ENCODE data around the gene ZNF350. TPM values are rescaled to one million over a fixed set of nuclear protein-coding genes. Genes with fewer than 3 reads are reported as not detected.
"Not testable (repeated sequence)": the region's sequence is repeated elsewhere in the genome, so short reads cannot be mapped to it uniquely, and the experiment has no call there.

Gene ZNF350
- total RNA-seq (10 to 100 TPM in 1 of 2 donors, 1 to 10 TPM in 1; 7.8 to 12.5 TPM), polyA plus RNA-seq (ENCODE audit: insufficient read length in 6 of 6) (10 to 100 TPM; 17.5 to 25.8 (median 21.4) TPM)
- long read RNA-seq, donor 1, partial matches to known transcripts = 0 of 5 reads
- long read RNA-seq, donor 1, other reads (novel, unspliced or antisense) = 0 of 5 reads
- long read RNA-seq, donor 2, partial matches to known transcripts = 0 of 2 reads
- long read RNA-seq, donor 2, other reads (novel, unspliced or antisense) = 0 of 2 reads
- long read RNA-seq, donor 3, transcript ZNF350-201 (5 exons, 2,338 nt) = major isoform, 5 of 5 reads
- long read RNA-seq, donor 3, partial matches to known transcripts = 0 of 5 reads
- long read RNA-seq, donor 3, other reads (novel, unspliced or antisense) = 0 of 5 reads
- long read RNA-seq, donor 4, partial matches to known transcripts = 1 of 3 reads
- long read RNA-seq, donor 4, other reads (novel, unspliced or antisense) = 1 of 3 reads
- long read RNA-seq, donor 5, transcript ZNF350-201 (5 exons, 2,338 nt) = major isoform, 5 of 6 reads
- long read RNA-seq, donor 5, partial matches to known transcripts = 0 of 6 reads
- long read RNA-seq, donor 5, other reads (novel, unspliced or antisense) = 0 of 6 reads
- long read RNA-seq, donor 6, partial matches to known transcripts = 0 of 4 reads
- long read RNA-seq, donor 6, other reads (novel, unspliced or antisense) = 0 of 4 reads
- long read RNA-seq, donor 7, partial matches to known transcripts = 0 of 3 reads
- long read RNA-seq, donor 7, other reads (novel, unspliced or antisense) = 0 of 3 reads
- long read RNA-seq, donor 8, partial matches to known transcripts = 0 of 1 reads
- long read RNA-seq, donor 8, other reads (novel, unspliced or antisense) = 0 of 1 reads
- long read RNA-seq, donor 9 = 0 reads
- long read RNA-seq, donor 10, partial matches to known transcripts = 0 of 2 reads
- long read RNA-seq, donor 10, other reads (novel, unspliced or antisense) = 1 of 2 reads
- long read RNA-seq, donor 11 = 0 reads
- long read RNA-seq, donor 12, partial matches to known transcripts = 0 of 2 reads
- long read RNA-seq, donor 12, other reads (novel, unspliced or antisense) = 0 of 2 reads

DNA sequence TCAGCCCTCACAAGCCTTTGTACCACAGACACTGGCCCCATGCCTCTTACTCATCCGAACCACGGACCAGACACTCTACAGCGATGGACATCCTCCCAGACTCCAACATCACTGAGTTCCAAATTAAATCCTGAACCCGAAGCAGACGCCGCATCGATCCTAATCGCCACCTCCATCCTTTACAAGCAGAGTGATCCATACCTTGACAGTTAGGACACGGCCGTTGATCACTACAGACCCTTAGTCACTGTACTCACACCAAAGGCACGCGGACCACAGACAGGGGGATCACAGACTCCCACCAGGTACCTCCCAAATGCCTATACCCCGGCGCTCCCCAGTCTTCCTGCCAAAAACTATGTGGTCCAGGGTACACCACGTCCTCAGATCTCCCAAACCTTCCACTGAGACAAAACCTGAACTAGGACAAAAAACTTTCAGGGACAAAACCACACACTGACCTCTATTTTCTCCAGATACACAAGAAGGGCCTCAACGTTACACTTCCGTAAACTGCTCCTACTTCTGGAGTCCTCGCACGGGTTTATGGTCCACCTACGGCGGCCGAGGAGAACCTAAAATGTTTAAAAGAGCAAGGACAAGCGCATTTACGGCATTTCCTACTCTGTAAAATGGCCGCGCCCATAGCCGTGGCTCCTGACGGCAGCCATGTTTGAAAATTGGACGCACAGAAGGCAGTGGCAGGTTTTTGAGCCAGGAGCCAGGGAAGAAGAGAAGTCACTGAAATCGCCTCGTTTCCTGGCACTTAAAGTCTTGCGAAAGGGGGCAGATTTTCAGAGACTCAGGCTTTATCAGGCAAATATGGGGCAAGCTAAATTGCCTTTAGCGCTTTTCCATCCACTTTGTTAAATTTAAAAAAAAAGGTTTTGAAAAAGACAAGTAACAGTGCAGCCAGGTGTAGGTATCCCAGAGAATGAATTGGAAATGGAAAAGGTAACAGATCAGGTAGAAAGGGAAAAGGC lies at the start of gene ZNF350:
TSS of gene ZNF350 (minus strand) at position 532 of the 983 bp plus-strand sequence. CDS start 12,480 bp downstream, outside the sequence.
- ATAC-seq = peak; percentile 100
- intact Hi-C loops (cut with DNase I) = no loop called here
- Histone ChIP-seq H3K4me3 (peak within 1 kb of the TSS; percentile 77 to 78), H3K36me3 (peaks cover 0 to 28% of the 10 kb centered on the region in 2 donors), H3K27ac (peak within 1 kb of the TSS; percentile 69 to 70), H3K9me3 (peaks cover 0 to 85% of the 10 kb centered on the region in 2 donors), H3K4me1 (peaks cover 7 to 13% of the 10 kb centered on the region in 2 donors), H3K27me3 (no peaks in the 10 kb centered on the region)
- DNase-seq = peak; percentile 91 to 96 (median 94)
- TF ChIP-seq, protein P1, sequence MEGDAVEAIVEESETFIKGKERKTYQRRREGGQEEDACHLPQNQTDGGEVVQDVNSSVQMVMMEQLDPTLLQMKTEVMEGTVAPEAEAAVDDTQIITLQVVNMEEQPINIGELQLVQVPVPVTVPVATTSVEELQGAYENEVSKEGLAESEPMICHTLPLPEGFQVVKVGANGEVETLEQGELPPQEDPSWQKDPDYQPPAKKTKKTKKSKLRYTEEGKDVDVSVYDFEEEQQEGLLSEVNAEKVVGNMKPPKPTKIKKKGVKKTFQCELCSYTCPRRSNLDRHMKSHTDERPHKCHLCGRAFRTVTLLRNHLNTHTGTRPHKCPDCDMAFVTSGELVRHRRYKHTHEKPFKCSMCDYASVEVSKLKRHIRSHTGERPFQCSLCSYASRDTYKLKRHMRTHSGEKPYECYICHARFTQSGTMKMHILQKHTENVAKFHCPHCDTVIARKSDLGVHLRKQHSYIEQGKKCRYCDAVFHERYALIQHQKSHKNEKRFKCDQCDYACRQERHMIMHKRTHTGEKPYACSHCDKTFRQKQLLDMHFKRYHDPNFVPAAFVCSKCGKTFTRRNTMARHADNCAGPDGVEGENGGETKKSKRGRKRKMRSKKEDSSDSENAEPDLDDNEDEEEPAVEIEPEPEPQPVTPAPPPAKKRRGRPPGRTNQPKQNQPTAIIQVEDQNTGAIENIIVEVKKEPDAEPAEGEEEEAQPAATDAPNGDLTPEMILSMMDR (IDR thresholded peaks at IDR 0.05) = no peak

DNA sequence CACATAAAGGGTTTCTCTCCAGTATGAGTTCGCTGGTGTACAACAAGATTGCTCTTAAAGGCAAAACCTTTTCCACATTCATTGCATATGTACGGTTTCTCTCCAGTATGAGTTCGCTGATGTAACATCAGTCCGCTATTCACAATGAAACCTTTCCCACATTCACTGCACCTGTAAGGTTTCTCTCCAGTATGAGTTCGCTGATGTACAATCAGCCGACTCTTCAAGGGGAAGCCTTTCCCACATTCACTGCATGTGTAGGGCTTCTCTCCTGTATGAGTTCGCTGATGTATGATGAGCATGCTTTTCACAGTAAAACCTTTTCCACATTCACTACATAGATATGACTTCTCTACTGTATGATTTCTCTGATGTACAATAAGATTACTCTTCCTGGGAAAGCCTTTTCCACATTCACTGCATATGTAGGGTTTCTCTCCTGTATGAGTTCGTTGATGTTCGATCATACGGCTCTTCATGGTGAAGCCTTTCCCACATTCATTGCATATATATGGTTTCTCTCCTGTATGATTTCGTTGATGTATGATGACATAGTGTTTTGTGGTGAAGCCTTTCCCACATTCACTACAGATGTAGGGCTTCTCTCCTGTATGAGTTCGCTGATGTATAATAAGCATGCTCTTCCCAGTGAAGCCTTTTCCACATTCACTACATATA lies 47.5 kb upstream of the ZNF350 start:
- Histone ChIP-seq H3K27me3 (no peaks in the 10 kb centered on the region), H3K9me3 (peaks cover 16 to 96% of the 10 kb centered on the region in 2 donors), H3K4me1 (no peaks in the 10 kb centered on the region), H3K36me3 (peaks cover 14 to 68% of the 10 kb centered on the region in 2 donors), H3K4me3 (no peak overlapping the region), H3K27ac (no peak overlapping the region)
- intact Hi-C loops (cut with DNase I) = no loop called here
- TF ChIP-seq, protein P1 (IDR thresholded peaks at IDR 0.05) = no peak
- no peak for ATAC-seq
- no peak for DNase-seq

DNA sequence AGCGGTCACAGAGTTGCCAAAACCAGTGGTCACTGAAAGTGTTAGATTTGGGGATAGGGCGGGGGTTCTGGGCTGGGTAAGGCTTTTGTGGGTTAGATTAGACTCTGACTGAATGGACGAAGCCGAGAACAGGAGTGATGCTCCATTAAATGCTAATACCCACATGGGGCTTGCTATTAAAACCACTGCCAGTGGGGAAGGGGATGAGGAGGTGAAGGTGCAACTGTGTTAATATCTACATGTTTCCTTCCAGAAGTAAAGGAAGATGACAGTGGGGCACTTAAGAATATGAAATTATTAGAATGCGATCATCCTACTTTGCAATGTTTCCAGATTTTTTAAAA lies 42.1 kb upstream of the ZNF350 start:
- peak; percentile 38 for ATAC-seq
- peak overlapping the region; percentile 93 to 95 for H3K27ac ChIP-seq
- no peak for DNase-seq
- H3K4me3 ChIP-seq = peak overlapping the region; percentile 49 to 76
- no peaks in the 10 kb centered on the region for H3K27me3 ChIP-seq
- H3K36me3 ChIP-seq = peaks cover 0 to 43% of the 10 kb centered on the region in 2 donors
- H3K4me1 ChIP-seq = peaks cover 0 to 8% of the 10 kb centered on the region in 2 donors
- intact Hi-C loops (cut with DNase I) = no loop called here
- peaks cover 1 to 73% of the 10 kb centered on the region in 2 donors for H3K9me3 ChIP-seq
- TF ChIP-seq, protein P1 (IDR thresholded peaks at IDR 0.05) = no peak

DNA sequence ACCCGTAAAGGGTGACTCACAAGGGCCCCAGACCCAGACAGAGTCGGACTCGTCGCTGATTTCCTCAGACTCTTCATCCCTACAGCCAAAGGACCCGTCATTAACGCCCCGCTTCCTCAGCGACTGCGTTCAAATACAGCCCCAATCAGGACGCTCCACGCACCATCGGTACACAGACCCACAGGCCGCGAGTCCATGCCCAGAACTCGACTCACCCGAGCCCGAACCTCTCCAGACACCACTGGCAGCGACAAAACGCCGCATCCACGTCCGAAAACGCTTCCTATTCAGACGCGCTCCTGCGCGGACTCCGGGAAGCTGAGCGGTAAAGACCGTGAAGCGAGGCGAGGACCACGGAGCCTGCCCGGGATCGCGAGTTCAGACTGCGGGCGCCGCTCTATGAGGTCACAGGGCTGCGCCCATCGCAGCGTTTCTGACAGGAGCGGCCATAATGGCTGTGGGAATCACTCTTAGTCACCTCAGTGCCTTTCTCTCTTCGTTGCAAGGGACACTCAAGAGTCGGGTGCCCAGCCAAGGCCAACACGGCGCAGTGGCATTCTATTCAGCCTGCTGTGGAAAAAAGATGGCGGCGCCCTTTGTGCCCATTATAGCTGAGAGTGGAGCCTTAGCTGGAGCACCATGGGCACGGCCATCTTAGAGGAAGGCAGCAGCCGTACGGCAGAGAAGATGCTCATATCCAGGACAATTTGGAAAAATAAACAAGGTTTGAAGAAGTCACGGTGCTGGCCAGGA lies 41.6 kb upstream of the ZNF350 start, which contains the start of gene ZNF614:
TSS of gene ZNF614 (minus strand) at position 353 of the 753 bp plus-strand sequence. CDS start 2,634 bp downstream, outside the sequence.
- peak; percentile 90 to 96 (median 92) for DNase-seq
- ATAC-seq = peak; percentile 98
- peaks cover 0 to 43% of the 10 kb centered on the region in 2 donors for H3K36me3 ChIP-seq

DNA sequence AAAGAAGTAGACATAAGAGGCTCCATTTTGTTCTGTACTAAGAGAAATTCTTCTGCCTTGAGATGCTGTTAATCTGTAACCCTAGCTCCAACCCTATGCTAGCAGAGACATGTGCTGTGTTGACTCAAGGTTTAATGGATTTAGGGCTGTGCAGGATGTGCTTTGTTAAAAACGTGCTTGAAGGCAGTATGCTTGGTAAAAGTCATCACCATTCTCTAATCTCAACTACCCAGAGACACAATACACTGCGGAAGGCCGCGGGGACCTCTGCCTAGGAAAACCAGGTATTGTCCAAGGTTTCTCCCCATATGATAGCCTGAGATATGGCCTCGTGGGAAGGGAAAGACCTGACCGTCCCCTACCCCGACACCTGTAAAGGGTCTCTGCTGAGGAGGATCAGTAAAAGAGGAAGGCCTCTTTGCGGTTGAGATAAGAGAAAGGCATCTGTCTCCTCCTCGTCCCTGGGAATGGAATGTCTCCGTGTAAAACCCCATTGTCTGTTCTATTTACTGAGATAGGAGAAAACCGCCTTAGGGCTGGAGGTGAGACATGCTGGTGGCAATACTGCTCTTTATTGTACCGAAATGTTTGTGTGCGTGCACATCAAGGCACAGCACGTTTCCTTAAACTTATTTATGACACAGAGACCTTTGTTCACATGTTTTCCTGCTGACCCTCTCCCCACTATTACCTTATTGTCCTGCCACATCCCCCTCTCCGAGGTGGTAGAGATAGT lies 39.8 kb upstream of the ZNF350 start:
- H3K4me1 ChIP-seq; H3K4me3 ChIP-seq; ATAC-seq; H3K27ac ChIP-seq; DNase-seq; H3K27me3 ChIP-seq; intact Hi-C loops (cut with DNase I): not testable (repeated sequence)
- H3K9me3 ChIP-seq = peaks cover 0 to 73% of the 10 kb centered on the region in 2 donors
- H3K36me3 ChIP-seq = peaks cover 0 to 53% of the 10 kb centered on the region in 2 donors

More for the DNA sequence above, 41.6 kb upstream of the ZNF350 start, which contains the start of gene ZNF614:
- peaks cover 0 to 73% of the 10 kb centered on the region in 2 donors for H3K9me3 ChIP-seq
- peak within 1 kb of the TSS; percentile 93 to 95 for H3K27ac ChIP-seq
- no peaks in the 10 kb centered on the region for H3K27me3 ChIP-seq
- peak within 1 kb of the TSS; percentile 49 to 76 for H3K4me3 ChIP-seq
- H3K4me1 ChIP-seq = peaks cover 0 to 8% of the 10 kb centered on the region in 2 donors
- TF ChIP-seq, protein P1 (IDR thresholded peaks at IDR 0.05) = no peak
- intact Hi-C loops (cut with DNase I) = no loop called here

DNA sequence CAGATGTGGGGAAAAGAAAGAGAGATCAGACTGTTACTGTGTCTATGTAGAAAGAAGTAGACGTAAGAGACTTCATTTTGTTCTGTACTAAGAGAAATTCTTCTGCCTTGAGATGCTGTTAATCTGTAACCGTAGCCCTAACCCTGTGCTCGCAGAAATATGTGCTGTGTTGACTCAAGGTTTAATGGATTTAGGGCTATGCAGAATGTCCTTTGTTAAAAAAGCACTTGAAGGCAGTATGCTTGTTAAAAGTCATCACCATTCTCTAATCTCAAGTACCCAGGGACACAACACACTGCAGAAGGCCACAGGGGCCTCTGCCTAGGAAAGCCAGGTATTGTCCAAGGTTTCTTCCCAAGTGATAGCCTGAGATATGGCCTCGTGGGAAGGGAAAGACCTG lies 37.8 kb upstream of the ZNF350 start:
- intact Hi-C loops (cut with DNase I); ATAC-seq; H3K4me1 ChIP-seq; DNase-seq; H3K4me3 ChIP-seq; H3K27ac ChIP-seq; H3K27me3 ChIP-seq: not testable (repeated sequence)
- Histone ChIP-seq H3K36me3 (peaks cover 0 to 72% of the 10 kb centered on the region in 2 donors), H3K9me3 (peaks cover 0 to 75% of the 10 kb centered on the region in 2 donors)
